Testis (tissue), 3 donors: ENCODE data around the gene CPXM2. TPM values are rescaled to one million over a fixed set of nuclear protein-coding genes. Genes with fewer than 3 reads are reported as not detected.

ENCODE experiments used
- DNase-seq: peaks from one replicate; pipeline ENCODE4 v3.0.0-alpha.2; 2019
- H3K27ac ChIP-seq, 2 donors: fragments of 200-600 bp; sonication (generic); one replicate each; pipeline ENCODE4 v1.5.1; 2019
- H3K27me3 ChIP-seq: fragments of 200-600 bp; sonication (generic); one replicate; pipeline ENCODE4 v1.5.1; 2019
- H3K36me3 ChIP-seq: fragments of 200-600 bp; sonication (generic); one replicate; pipeline ENCODE4 v1.5.1; 2017; ENCODE audit warnings: low read depth; ENCODE audit errors: missing control alignments
- H3K4me1 ChIP-seq: fragments of 200-600 bp; sonication (generic); one replicate; pipeline ENCODE4 v1.5.1; 2019
- H3K4me3 ChIP-seq, 2 donors: fragments of 200-600 bp; sonication (generic); one replicate each; pipeline ENCODE4 v1.5.1; 2017 to 2019
- H3K9me3 ChIP-seq: fragments of 200-600 bp; sonication (generic); one replicate; pipeline ENCODE4 v1.5.1; 2017
- POLR2A ChIP-seq: fragments of 450-650 bp; IDR thresholded peaks from one replicate; pipeline ENCODE4 v1.6.1; 2017; ENCODE audit warnings: antibody characterized with exemption, mild to moderate bottlenecking, moderate library complexity
- WGBS, 2 donors: methylation state at CpG; one replicate each; pipeline ENCODE4 v1.1.5; 2018; 5-methylcytosine and 5-hydroxymethylcytosine counted together
- intact Hi-C: fragments of 100-400 bp; cut with DNase I; formaldehyde crosslinking; loops from one replicate; pipeline ENCODE4 v1.15.1; 2023; ENCODE audit warnings: low total_unique reads
- polyA plus RNA-seq: library from polyadenylated mRNA; stranded (reverse); fragments of 350-450 nt; fragmentation: Illumina TruSeq; extraction: RNeasy Lipid Tissue Mini Kit (QIAGEN cat#74804); gene quantifications from one replicate; pipeline ENCODE4 v1.2.3, GENCODE V29; 2014; ENCODE audit warnings: low read depth, low replicate concordance; ENCODE audit not compliant: insufficient read depth
- total RNA-seq, 2 donors: library from RNA; depleted of rRNA; stranded (reverse); fragments of >200 nt; gene quantifications; one replicate each; pipeline ENCODE4 v1.2.3, GENCODE V29; 2016
- TF ChIP-seq, protein P1 (sequence below), 3 experiments: fragments of 450-650 bp in 2 of 3; fragments of 200-600 bp in 1 of 3; sonication (generic) in 1 of 3; IDR thresholded peaks; one replicate each; pipeline ENCODE4 v1.5.1; 2016 to 2019; ENCODE audit warnings: antibody characterized with exemption in 3 of 3, mild to moderate bottlenecking in 2 of 3, moderate library complexity in 1 of 3

CPXM2 gene
- total and polyA plus RNA-seq, 3 donors from 2014 or later = 16.0 to 40.0 (median 17.5) TPM

DNA sequence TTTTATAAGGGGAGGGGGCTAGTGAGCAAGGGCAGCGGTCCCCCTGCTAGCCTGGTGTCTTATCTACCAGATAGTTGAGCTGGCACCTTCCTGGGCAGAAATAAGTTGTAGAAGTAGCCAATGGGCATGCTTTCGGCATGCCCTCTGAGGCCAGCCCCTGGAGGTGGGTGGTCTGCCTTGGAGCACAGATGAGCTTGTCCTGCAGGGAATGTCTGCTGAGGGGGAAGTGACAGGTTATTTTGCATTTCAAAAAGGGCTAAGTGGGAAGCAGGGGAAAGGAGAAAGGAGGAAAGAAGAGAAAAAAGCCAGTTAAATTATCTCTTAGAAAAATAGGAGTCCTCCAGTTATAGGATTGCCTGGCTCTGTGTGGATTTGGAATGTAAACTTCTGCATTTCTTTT is 136.5 kb downstream of the CPXM2 start:
- Histone ChIP-seq H3K36me3 (no peaks in the 10 kb centered on the region), H3K4me3 (no peak overlapping the region), H3K4me1 (no peaks in the 10 kb centered on the region), H3K9me3 (no peaks in the 10 kb centered on the region), H3K27me3 (no peaks in the 10 kb centered on the region), H3K27ac (no peak overlapping the region)
- TF ChIP-seq POLR2A = no peak
- TF ChIP-seq, protein P1, sequence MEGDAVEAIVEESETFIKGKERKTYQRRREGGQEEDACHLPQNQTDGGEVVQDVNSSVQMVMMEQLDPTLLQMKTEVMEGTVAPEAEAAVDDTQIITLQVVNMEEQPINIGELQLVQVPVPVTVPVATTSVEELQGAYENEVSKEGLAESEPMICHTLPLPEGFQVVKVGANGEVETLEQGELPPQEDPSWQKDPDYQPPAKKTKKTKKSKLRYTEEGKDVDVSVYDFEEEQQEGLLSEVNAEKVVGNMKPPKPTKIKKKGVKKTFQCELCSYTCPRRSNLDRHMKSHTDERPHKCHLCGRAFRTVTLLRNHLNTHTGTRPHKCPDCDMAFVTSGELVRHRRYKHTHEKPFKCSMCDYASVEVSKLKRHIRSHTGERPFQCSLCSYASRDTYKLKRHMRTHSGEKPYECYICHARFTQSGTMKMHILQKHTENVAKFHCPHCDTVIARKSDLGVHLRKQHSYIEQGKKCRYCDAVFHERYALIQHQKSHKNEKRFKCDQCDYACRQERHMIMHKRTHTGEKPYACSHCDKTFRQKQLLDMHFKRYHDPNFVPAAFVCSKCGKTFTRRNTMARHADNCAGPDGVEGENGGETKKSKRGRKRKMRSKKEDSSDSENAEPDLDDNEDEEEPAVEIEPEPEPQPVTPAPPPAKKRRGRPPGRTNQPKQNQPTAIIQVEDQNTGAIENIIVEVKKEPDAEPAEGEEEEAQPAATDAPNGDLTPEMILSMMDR (IDR thresholded peaks at IDR 0.05) = no peak
- WGBS, 2 donors = 70 to 76% methylated on average over 2 of the region's 2 CpGs
- intact Hi-C loops = no loop called here
- DNase-seq = no peak

DNA sequence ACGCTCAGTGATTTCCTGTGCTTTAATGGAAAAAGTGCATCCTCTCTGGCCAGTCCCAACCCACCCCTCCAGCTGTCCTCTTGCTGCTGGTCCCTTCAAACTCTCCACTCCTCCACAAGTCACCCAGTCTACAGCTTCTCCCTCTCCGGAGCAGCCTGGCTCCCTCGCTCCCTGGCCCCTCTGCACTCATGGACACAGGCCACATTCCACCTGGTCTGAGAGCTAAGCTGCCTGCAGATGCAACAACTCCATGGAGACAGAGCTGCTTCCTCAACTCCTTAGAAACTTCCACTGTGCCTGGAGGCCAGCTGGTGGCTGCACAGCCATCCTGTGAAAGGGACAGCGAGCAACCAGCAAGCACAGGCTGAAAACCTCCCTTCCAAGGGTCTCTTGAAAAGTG is 137.5 kb downstream of the CPXM2 start:
- Histone ChIP-seq H3K27me3 (no peaks in the 10 kb centered on the region), H3K4me1 (no peaks in the 10 kb centered on the region), H3K4me3 (no peak overlapping the region), H3K27ac (no peak overlapping the region), H3K9me3 (no peaks in the 10 kb centered on the region), H3K36me3 (no peaks in the 10 kb centered on the region)
- no peak for DNase-seq
- no peak for TF ChIP-seq POLR2A
- TF ChIP-seq, protein P1 (IDR thresholded peaks at IDR 0.05) = no peak
- 86 to 87% methylated on average over 4 of the region's 4 CpGs for WGBS, 2 donors
- intact Hi-C loops = no loop called here

DNA sequence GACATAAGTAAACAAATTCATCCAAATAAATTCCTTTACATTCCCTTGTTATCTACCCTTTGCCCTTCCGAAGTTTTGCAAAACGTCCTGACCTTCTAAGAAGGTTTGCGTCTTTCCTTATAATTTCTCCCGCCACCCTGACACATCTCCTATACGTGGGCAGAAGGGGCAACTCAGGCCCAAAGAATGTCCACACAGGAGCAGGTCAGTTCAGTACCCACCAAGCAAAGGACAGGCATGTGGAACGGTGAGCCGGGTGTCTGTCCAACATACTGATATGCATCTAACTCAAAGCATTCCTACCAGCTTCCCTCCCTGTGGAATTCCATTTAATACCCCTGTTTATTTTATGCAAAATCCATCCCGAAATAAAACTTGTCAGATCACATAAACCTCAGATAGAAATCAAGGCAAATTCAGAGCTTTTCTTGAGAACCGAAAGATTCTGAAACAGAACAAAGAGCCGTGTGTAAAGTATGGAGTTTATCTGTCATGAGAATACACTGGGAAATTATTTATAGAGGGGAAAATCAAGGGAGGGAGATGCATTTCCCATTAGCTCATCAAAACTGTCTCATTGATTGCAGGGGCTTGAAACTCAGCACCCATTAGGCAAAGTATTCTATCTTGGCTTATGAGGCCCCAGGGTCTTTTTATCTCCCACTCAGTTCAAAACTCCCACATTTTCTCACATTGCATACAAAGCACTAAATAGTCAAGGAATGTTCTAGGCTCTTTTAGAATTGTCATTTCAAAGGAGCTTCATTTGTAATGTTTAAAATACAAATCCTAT is 140.1 kb downstream of the CPXM2 start:
- Histone ChIP-seq H3K9me3 (no peaks in the 10 kb centered on the region), H3K27ac (no peak overlapping the region), H3K36me3 (no peaks in the 10 kb centered on the region), H3K4me1 (no peaks in the 10 kb centered on the region), H3K4me3 (no peak overlapping the region), H3K27me3 (no peaks in the 10 kb centered on the region)
- WGBS, 2 donors = 83% methylated on average over 10 of the region's 10 CpGs
- intact Hi-C loops = no loop called here
- TF ChIP-seq POLR2A = no peak
- TF ChIP-seq, protein P1 (IDR thresholded peaks at IDR 0.05) = no peak
- no peak for DNase-seq

DNA sequence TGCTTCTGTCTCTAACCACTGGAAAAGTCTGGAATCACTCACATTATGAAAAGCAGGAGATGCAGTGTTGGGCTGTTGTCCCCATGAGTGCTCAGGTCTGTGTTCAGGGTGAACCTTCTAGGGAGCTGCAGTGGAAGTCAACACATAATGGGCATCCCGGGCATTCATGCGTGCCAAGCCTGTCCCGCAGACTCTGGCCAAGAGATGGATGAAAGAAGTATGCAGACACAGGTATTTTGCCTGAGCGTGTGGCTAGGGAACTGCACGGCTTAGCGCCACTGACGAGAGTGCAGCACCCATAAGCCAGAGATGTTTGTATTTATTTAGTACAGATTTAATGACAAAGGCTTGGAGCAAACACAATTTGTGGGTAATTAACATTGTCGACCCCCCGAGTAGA is 140.7 kb downstream of the CPXM2 start:
- DNase-seq = no peak
- Histone ChIP-seq H3K4me3 (no peak overlapping the region), H3K4me1 (no peaks in the 10 kb centered on the region), H3K36me3 (no peaks in the 10 kb centered on the region), H3K27me3 (no peaks in the 10 kb centered on the region), H3K27ac (no peak overlapping the region), H3K9me3 (no peaks in the 10 kb centered on the region)
- TF ChIP-seq, protein P1 (IDR thresholded peaks at IDR 0.05) = no peak
- TF ChIP-seq POLR2A = no peak
- 93 to 95% methylated on average over 9 of the region's 9 CpGs for WGBS, 2 donors
- intact Hi-C loops = no loop called here

DNA sequence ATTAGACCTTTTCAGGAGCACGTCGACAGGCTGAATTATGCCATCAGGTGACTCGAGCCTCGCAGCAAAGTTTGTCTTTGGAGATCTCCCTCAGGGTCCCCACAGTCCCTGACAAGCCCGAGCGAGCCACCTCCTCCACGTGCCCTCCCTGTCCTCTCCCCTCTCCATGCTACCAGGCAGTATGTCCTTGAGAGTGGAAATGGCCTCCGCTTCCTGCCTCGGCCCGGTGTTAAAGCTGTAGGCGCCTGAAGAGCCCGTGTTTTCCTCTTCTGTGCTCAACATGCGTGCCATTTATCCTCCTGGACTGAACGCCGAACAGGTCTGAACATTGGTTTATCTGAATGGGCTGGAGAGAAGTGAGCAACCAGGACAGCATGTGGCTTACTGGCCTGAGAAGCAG is 142.9 kb downstream of the CPXM2 start:
- Histone ChIP-seq H3K4me1 (peaks cover 5% of the 10 kb centered on the region), H3K27me3 (no peaks in the 10 kb centered on the region), H3K4me3 (no peak overlapping the region), H3K9me3 (no peaks in the 10 kb centered on the region), H3K27ac (no peak overlapping the region), H3K36me3 (no peaks in the 10 kb centered on the region)
- intact Hi-C loops = no loop called here
- DNase-seq = no peak
- TF ChIP-seq POLR2A = no peak
- TF ChIP-seq, protein P1 (IDR thresholded peaks at IDR 0.05) = no peak
- WGBS, 2 donors = 69 to 72% methylated on average over 15 of the region's 15 CpGs
